Tibial nerve (tissue), 4 donors: ENCODE results near the gene SELENON.

Source experiments
- CTCF ChIP-seq, 5 experiments: fragments of 200-600 bp in 3 of 5; fragments of 450-650 bp in 2 of 5; sonication (generic) in 3 of 5; IDR thresholded peaks; one replicate each; pipeline ENCODE4 v1.5.1; 2016 to 2019; ENCODE audit warnings: antibody characterized with exemption in 5 of 5, mild to moderate bottlenecking in 3 of 5, moderate library complexity in 2 of 5
- EP300 ChIP-seq, 2 donors: sonication (generic); formaldehyde crosslinking; IDR thresholded peaks; one replicate each; pipeline ENCODE4 v1.6.1; 2017; ENCODE audit warnings: antibody characterized with exemption in 2 of 2, mild to moderate bottlenecking in 1 of 2
- POLR2A ChIP-seq, 2 donors: fragments of 450-650 bp; IDR thresholded peaks; one replicate each; pipeline ENCODE4 v1.6.1; 2017; ENCODE audit warnings: antibody characterized with exemption in 2 of 2, mild to moderate bottlenecking in 2 of 2, moderate library complexity in 2 of 2

DNA sequence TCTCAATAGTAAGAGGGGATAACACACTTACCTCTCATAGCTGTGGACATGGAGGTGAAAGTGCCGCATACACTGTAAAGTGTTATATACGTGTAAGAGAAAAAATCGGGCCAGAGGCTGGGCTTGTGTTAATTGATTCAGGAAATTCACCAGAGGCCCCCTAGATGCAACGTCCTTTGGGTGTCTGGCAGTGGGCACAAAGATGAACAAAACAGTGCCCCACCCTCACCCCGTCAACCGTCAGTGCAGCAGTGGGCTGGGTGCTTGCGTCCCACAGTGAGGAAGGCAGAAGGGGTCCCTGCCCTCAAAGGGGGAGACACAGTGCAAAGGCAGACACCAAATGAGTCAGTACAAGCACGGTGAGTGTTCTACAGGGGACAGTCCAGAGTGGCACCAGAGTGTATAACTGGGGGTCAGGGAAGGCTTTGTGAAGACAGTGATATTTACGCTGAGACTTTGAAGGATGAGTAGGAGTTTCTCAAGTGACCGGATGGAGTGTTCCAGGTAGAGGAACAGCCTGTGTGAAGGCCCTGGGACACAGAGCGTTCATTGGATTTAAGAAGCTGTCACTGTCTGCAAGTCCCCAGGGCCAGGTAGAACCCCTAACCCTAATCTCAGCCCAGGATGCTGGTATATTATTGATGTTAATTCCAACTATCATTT lies 13.2 kb downstream of the SELENON start:
- TF ChIP-seq POLR2A (IDR thresholded peaks at IDR 0.05) (no peak), CTCF (IDR thresholded peaks at IDR 0.05) (no peak), EP300 (IDR thresholded peaks at IDR 0.05) (no peak)
